Vagina (tissue), 2 donors: Measurements from ENCODE around the gene CIAO3.

Source experiments
- CTCF ChIP-seq, 3 experiments: fragments of 450-650 bp in 2 of 3; fragments of 200-600 bp in 1 of 3; sonication (generic) in 1 of 3; IDR thresholded peaks; one replicate each; pipeline ENCODE4 v1.5.1; 2017 to 2019; ENCODE audit warnings: antibody characterized with exemption in 3 of 3, mild to moderate bottlenecking in 2 of 3, moderate library complexity in 2 of 3
- POLR2A ChIP-seq, 2 donors: fragments of 450-650 bp; IDR thresholded peaks; one replicate each; pipeline ENCODE4 v1.6.1; 2017; ENCODE audit warnings: antibody characterized with exemption in 2 of 2, mild to moderate bottlenecking in 2 of 2, moderate library complexity in 2 of 2

- TF ChIP-seq CTCF (IDR thresholded peaks at IDR 0.05) (no peak), POLR2A (IDR thresholded peaks at IDR 0.05) (no peak)
These were observed 47.8 kb upstream of the CIAO3 start, which contains the start of gene CHTF18 for GRCh38 chr16:788399-789126.
